Endothelial cell (in vitro differentiated cells): ENCODE results near the gene PIGO. TPM values are rescaled to one million over a fixed set of nuclear protein-coding genes. Genes with fewer than 3 reads are reported as not detected.

ENCODE experiments used
- DNase-seq: peaks from one replicate; pipeline ENCODE4 v3.0.0; 2021; ENCODE audit warnings: low spot score
- H3K27ac Mint-ChIP-seq: one replicate; pipeline ENCODE4 v1.8.0; 2021; ENCODE audit warnings: mixed read lengths, inconsistent platforms; ENCODE audit not compliant: unreplicated experiment
- H3K27me3 Mint-ChIP-seq: one replicate; pipeline ENCODE4 v1.8.0; 2021; ENCODE audit warnings: mild to moderate bottlenecking, moderate library complexity, mixed read lengths, inconsistent platforms; ENCODE audit not compliant: unreplicated experiment
- H3K36me3 Mint-ChIP-seq: one replicate; pipeline ENCODE4 v1.8.0; 2021; ENCODE audit warnings: mild to moderate bottlenecking, low read depth, mixed read lengths, inconsistent platforms; ENCODE audit not compliant: unreplicated experiment
- H3K4me1 Mint-ChIP-seq: one replicate; pipeline ENCODE4 v1.8.0; 2021; ENCODE audit warnings: mild to moderate bottlenecking, mixed read lengths, inconsistent platforms; ENCODE audit not compliant: unreplicated experiment
- H3K4me3 Mint-ChIP-seq: one replicate; pipeline ENCODE4 v1.8.0; 2021; ENCODE audit warnings: mild to moderate bottlenecking, mixed read lengths, inconsistent platforms; ENCODE audit not compliant: unreplicated experiment
- H3K9me3 Mint-ChIP-seq: one replicate; pipeline ENCODE4 v1.8.0; 2021; ENCODE audit warnings: mixed read lengths, inconsistent platforms; ENCODE audit not compliant: unreplicated experiment
- CTCF ChIP-seq: fragments of 200-600 bp; sonication (generic); IDR thresholded peaks from one replicate; pipeline ENCODE4 v1.5.0; 2021; ENCODE audit warnings: antibody characterized with exemption; ENCODE audit not compliant: unreplicated experiment
- total RNA-seq: library from RNA; stranded (reverse); fragmentation: NEBNext Ultra II Directional; extraction: Animal tissue kit (Norgen Biotek cat#: 25700); gene quantifications from one replicate; pipeline ENCODE4 v1.2.1, GENCODE V29; 2021; ENCODE audit not compliant: unreplicated experiment

The PIGO gene
- total RNA-seq, 1 donor from 2014 or later, result 20.3 TPM

GRCh38 chr9:35075358-35075757 is 21.0 kb downstream of the PIGO start:
- H3K9me3 Mint-ChIP-seq, result no peaks in the 10 kb centered on the region
- H3K4me1 Mint-ChIP-seq, result peaks cover 30% of the 10 kb centered on the region
- H3K4me3 Mint-ChIP-seq, result no peak overlapping the region
- H3K27ac Mint-ChIP-seq, result no peak overlapping the region
- peaks cover 13% of the 10 kb centered on the region for H3K36me3 Mint-ChIP-seq
- DNase-seq, result no peak
- no peak for TF ChIP-seq CTCF
- H3K27me3 Mint-ChIP-seq, result peaks cover 22% of the 10 kb centered on the region

- Mint-ChIP-seq H3K27me3 (peaks cover 21% of the 10 kb centered on the region), H3K27ac (no peak overlapping the region), H3K36me3 (peaks cover 13% of the 10 kb centered on the region), H3K4me1 (peaks cover 32% of the 10 kb centered on the region), H3K4me3 (peak overlapping the region; percentile 5), H3K9me3 (no peaks in the 10 kb centered on the region)
- no peak for DNase-seq
- TF ChIP-seq CTCF, result no peak
Observed at GRCh38 chr9:35074791-35075190, 21.6 kb downstream of the PIGO start.

GRCh38 chr9:35074141-35074540 is 22.2 kb downstream of the PIGO start:
- H3K27ac Mint-ChIP-seq, result no peak overlapping the region
- H3K27me3 Mint-ChIP-seq, result peaks cover 21% of the 10 kb centered on the region
- no peak for TF ChIP-seq CTCF
- peaks cover 34% of the 10 kb centered on the region for H3K4me1 Mint-ChIP-seq
- peak overlapping the region; percentile 94 for H3K4me3 Mint-ChIP-seq
- no peak for DNase-seq
- peaks cover 13% of the 10 kb centered on the region for H3K36me3 Mint-ChIP-seq
- H3K9me3 Mint-ChIP-seq, result no peaks in the 10 kb centered on the region

- H3K36me3 Mint-ChIP-seq, result peaks cover 22% of the 10 kb centered on the region
- no peak for TF ChIP-seq CTCF
- H3K4me3 Mint-ChIP-seq, result peak overlapping the region; percentile 94
- no peaks in the 10 kb centered on the region for H3K9me3 Mint-ChIP-seq
- H3K27me3 Mint-ChIP-seq, result peaks cover 19% of the 10 kb centered on the region
- peak overlapping the region; percentile 85 for H3K27ac Mint-ChIP-seq
- DNase-seq, result no peak
- peaks cover 33% of the 10 kb centered on the region for H3K4me1 Mint-ChIP-seq
Observed at GRCh38 chr9:35073279-35073612, 23.1 kb downstream of the PIGO start.

- TF ChIP-seq CTCF, result no peak
- H3K27me3 Mint-ChIP-seq, result peaks cover 21% of the 10 kb centered on the region
- DNase-seq, result peak; percentile 96
- peak within 1 kb of the TSS; percentile 99 for H3K27ac Mint-ChIP-seq
- H3K4me3 Mint-ChIP-seq, result peak within 1 kb of the TSS; percentile 99
- peaks cover 27% of the 10 kb centered on the region for H3K36me3 Mint-ChIP-seq
- H3K4me1 Mint-ChIP-seq, result peaks cover 34% of the 10 kb centered on the region
- H3K9me3 Mint-ChIP-seq, result no peaks in the 10 kb centered on the region
Observed at GRCh38 chr9:35072461-35073278, 23.7 kb downstream of the PIGO start, which contains the start of gene VCP. TSS of gene VCP (minus strand) at chr9:35072625. CDS start at chr9:35072353, 272 bp downstream.
